WTC11 (cell line): Measurements from ENCODE around the gene FGFRL1. TPM values are rescaled to one million over a fixed set of nuclear protein-coding genes. Genes with fewer than 3 reads are reported as not detected.

Experiments
- ATAC-seq: fragments of 200-7000 bp; cut with Tn5 transposase; 2 replicates; pipeline ENCODE4 v1.10.0; 2021; ENCODE audit warnings: mild to moderate bottlenecking, moderate library complexity
- CTCF ChIA-PET: fragments of 300-600 bp; sonication (Branson Sonifier 250); formaldehyde crosslinking; loops from one replicate; lab custom pipeline; 2021; ENCODE audit warnings: antibody characterized with exemption; lab: Charles Lee
- POLR2A ChIA-PET: fragments of 350-600 bp; sonication (Branson Sonifier 250); formaldehyde crosslinking; loops from one replicate; lab custom pipeline; 2021; ENCODE audit warnings: antibody characterized with exemption; lab: Charles Lee
- DNase-seq: peaks from one replicate; pipeline ENCODE4 v3.0.0; 2021; ENCODE audit warnings: low spot score
- H3K27ac Mint-ChIP-seq: 2 replicates; pipeline ENCODE4 v1.8.0; 2021; ENCODE audit warnings: mixed read lengths
- H3K27me3 Mint-ChIP-seq: 2 replicates; pipeline ENCODE4 v1.8.0; 2021; ENCODE audit warnings: low read depth, mild to moderate bottlenecking, moderate library complexity, mixed read lengths
- H3K36me3 Mint-ChIP-seq: 2 replicates; pipeline ENCODE4 v1.8.0; 2021; ENCODE audit warnings: mixed read lengths
- H3K4me1 Mint-ChIP-seq: 2 replicates; pipeline ENCODE4 v1.8.0; 2022; ENCODE audit warnings: mixed read lengths
- H3K4me3 Mint-ChIP-seq: 2 replicates; pipeline ENCODE4 v1.8.0; 2021; ENCODE audit warnings: mild to moderate bottlenecking, moderate library complexity, mixed read lengths
- H3K9me3 Mint-ChIP-seq: 2 replicates; pipeline ENCODE4 v1.8.0; 2021; ENCODE audit warnings: mixed read lengths
- CREB1 ChIP-seq: sonication (generic); formaldehyde crosslinking; IDR thresholded peaks from 2 replicates; pipeline ENCODE4 v1.8.0; 2023; ENCODE audit warnings: mild to moderate bottlenecking, missing genetic modification reagents
- ETV6 ChIP-seq: sonication (generic); formaldehyde crosslinking; IDR thresholded peaks from 2 replicates; pipeline ENCODE4 v1.8.1; 2022; ENCODE audit warnings: mild to moderate bottlenecking, missing genetic modification reagents
- FOXP1 ChIP-seq: sonication (generic); formaldehyde crosslinking; IDR thresholded peaks from 2 replicates; pipeline ENCODE4 v1.8.0; 2022; ENCODE audit warnings: missing genetic modification reagents, mild to moderate bottlenecking, moderate library complexity, borderline replicate concordance
- GABPB1 ChIP-seq: sonication (generic); formaldehyde crosslinking; IDR thresholded peaks from 2 replicates; pipeline ENCODE4 v1.8.1; 2023; ENCODE audit warnings: mild to moderate bottlenecking, missing genetic modification reagents
- GTF2I ChIP-seq: fragments of 250-450 bp; sonication (Bioruptor Pico); conservative IDR thresholded peaks from 2 replicates; pipeline ENCODE4 v1.4.0; 2021; ENCODE audit warnings: mild to moderate bottlenecking
- IRF2 ChIP-seq: sonication (generic); formaldehyde crosslinking; IDR thresholded peaks from 2 replicates; pipeline ENCODE4 v1.8.0; 2022; ENCODE audit warnings: low read depth, missing genetic modification reagents, borderline replicate concordance
- MLX ChIP-seq: sonication (generic); formaldehyde crosslinking; IDR thresholded peaks from 2 replicates; pipeline ENCODE4 v1.8.1; 2023; ENCODE audit warnings: mild to moderate bottlenecking, missing genetic modification reagents, moderate library complexity
- MXD4 ChIP-seq: fragments of 250-450 bp; sonication (Bioruptor Pico); IDR thresholded peaks from 2 replicates; pipeline ENCODE4 v1.8.0; 2021; ENCODE audit warnings: mild to moderate bottlenecking, moderate library complexity, borderline replicate concordance
- NFATC4 ChIP-seq: fragments of 250-450 bp; sonication (Bioruptor Pico); IDR thresholded peaks from 2 replicates; pipeline ENCODE4 v1.9.0; 2021; ENCODE audit warnings: mild to moderate bottlenecking
- NFYB ChIP-seq: sonication (generic); formaldehyde crosslinking; conservative IDR thresholded peaks from 2 replicates; pipeline ENCODE4 v1.8.0; 2022; ENCODE audit warnings: low read depth, missing genetic modification reagents
- NR1H2 ChIP-seq: sonication (generic); formaldehyde crosslinking; IDR thresholded peaks from 2 replicates; pipeline ENCODE4 v1.9.0; 2021; ENCODE audit warnings: mild to moderate bottlenecking, moderate library complexity, missing genetic modification reagents
- TCF7 ChIP-seq: sonication (generic); formaldehyde crosslinking; IDR thresholded peaks from 2 replicates; pipeline ENCODE4 v1.8.0; 2022; ENCODE audit warnings: mild to moderate bottlenecking, low read depth, missing genetic modification reagents, moderate library complexity
- TEAD1 ChIP-seq: sonication (generic); formaldehyde crosslinking; IDR thresholded peaks from 2 replicates; pipeline ENCODE4 v1.8.0; 2022; ENCODE audit warnings: mild to moderate bottlenecking, missing genetic modification reagents
- ZBTB21 ChIP-seq: sonication (generic); formaldehyde crosslinking; IDR thresholded peaks from 2 replicates; pipeline ENCODE4 v1.8.1; 2023; ENCODE audit warnings: mild to moderate bottlenecking, missing genetic modification reagents, borderline replicate concordance
- ZNF121 ChIP-seq: sonication (generic); formaldehyde crosslinking; IDR thresholded peaks from 2 replicates; pipeline ENCODE4 v1.8.0; 2023; ENCODE audit warnings: missing genetic modification reagents
- ZNF232 ChIP-seq: sonication (generic); formaldehyde crosslinking; IDR thresholded peaks from 2 replicates; pipeline ENCODE4 v1.8.0; 2022; ENCODE audit warnings: mild to moderate bottlenecking, missing genetic modification reagents
- ZNF425 ChIP-seq: fragments of 250-450 bp; sonication (Bioruptor Pico); conservative IDR thresholded peaks from 2 replicates; pipeline ENCODE4 v1.9.0; 2021; ENCODE audit warnings: mild to moderate bottlenecking
- ZNF512 ChIP-seq: sonication (generic); formaldehyde crosslinking; IDR thresholded peaks from 2 replicates; pipeline ENCODE4 v1.8.1; 2022; ENCODE audit warnings: missing genetic modification reagents, borderline replicate concordance
- ZNF532 ChIP-seq: fragments of 250-450 bp; sonication (Bioruptor Pico); IDR thresholded peaks from 2 replicates; pipeline ENCODE4 v1.9.0; 2021; ENCODE audit warnings: mild to moderate bottlenecking, borderline replicate concordance
- total RNA-seq: library from RNA; stranded (reverse); gene quantifications from 3 replicates; pipeline ENCODE4 v1.2.3, GENCODE V29; 2021

The FGFRL1 gene
- total RNA-seq, 1 experiment from 2014 or later = 25.9 TPM

GRCh38 chr4:1026115-1026514, 14.7 kb downstream of the FGFRL1 start:
- H3K9me3 Mint-ChIP-seq = no peaks in the 10 kb centered on the region
- no peaks in the 10 kb centered on the region; the same call in 1 of the 2 replicates for H3K4me1 Mint-ChIP-seq
- ChIA-PET POLR2A (no interaction called here), CTCF (no interaction called here)
- ATAC-seq (peak; percentile 41), DNase-seq (peak; percentile 53)
- no peak overlapping the region for H3K4me3 Mint-ChIP-seq
- peaks cover 12% of the 10 kb centered on the region for H3K36me3 Mint-ChIP-seq
- TF ChIP-seq CREB1 (no peak), TCF7 (CRISPR knock-in tag) (no peak), NFYB (CRISPR knock-in tag) (no peak)
- H3K27ac Mint-ChIP-seq = no peak overlapping the region; the same call in 1 of the 2 replicates
- H3K27me3 Mint-ChIP-seq = no peaks in the 10 kb centered on the region

DNA sequence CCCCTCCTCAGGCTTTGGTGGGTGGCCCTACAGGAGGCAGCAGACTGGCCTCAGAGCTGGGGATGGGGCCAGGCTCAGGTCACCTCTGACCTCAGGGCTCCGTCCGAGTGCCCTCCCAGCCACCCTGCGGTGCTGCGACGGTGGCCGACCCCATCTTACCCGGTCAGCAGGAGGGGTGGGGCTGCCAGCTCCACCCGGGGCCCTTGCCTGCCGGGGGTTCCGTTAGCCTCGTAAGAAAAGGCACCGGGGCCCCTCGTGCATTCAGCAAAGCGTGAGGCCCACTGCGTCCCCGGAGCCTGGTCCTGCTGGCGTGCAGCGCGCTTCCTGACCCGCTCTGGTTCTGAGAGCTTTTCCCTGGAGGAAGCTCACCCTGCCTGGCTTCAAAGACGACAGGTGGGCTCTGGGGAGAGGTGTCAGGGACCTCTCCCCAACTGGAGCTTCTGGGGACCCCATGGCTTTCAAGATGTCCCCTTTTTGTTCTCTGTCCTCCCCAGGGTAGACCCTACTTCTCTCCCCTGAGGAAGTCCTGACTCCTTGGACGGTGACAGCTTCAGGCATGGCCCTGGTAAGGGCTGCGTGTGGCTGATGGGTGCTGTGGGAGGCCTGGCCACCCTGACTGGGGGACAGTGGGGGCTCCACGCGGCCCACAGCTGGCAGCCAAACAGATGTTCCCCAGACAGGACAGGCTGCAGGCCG, 15.9 kb downstream of the FGFRL1 start:
- Mint-ChIP-seq H3K4me3 (no peak overlapping the region), H3K27ac (no peak overlapping the region), H3K9me3 (no peaks in the 10 kb centered on the region), H3K27me3 (no peaks in the 10 kb centered on the region), H3K4me1 (no peaks in the 10 kb centered on the region; the same call in 1 of the 2 replicates), H3K36me3 (peaks cover 12% of the 10 kb centered on the region)
- DNase-seq (no peak), ATAC-seq (no peak)
- ChIA-PET CTCF (interaction anchor here (1.3 kb wide), 1 partner anchor 23 kb away, joined by 3 read pairs; no protein-coding TSS in a partner anchor), POLR2A (interaction anchor here (0.6 kb wide), 1 partner anchor 588 kb away, joined by 3 read pairs; no protein-coding TSS in a partner anchor)
- TF ChIP-seq NR1H2 (CRISPR knock-in tag) (no peak), IRF2 (CRISPR knock-in tag) (no peak), MXD4 (CRISPR knock-in tag) (no peak), ZNF121 (CRISPR knock-in tag) (no peak)

DNA sequence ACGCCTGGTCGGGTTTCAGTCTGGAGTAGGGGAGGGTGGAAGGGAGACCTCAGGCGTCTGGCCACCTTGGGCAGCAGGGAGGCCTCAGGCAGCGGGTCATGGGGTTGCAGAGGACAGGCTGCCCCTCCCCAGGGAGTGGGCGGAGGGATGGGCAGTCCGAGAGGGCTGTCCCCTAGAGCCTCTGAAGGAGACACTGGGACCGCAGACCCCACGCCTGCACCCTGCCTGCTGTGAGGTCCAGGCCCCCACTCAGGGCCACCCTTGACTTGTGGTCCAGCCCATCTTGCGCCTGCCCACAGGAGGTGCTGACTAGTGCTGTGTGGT, 16.5 kb downstream of the FGFRL1 start:
- ChIA-PET POLR2A (no interaction called here), CTCF (interaction anchor here (1.3 kb wide), 1 partner anchor 23 kb away, joined by 3 read pairs; no protein-coding TSS in a partner anchor)
- TF ChIP-seq MLX (CRISPR knock-in tag) (no peak), ZNF512 (CRISPR knock-in tag) (no peak), CREB1 (no peak), FOXP1 (CRISPR knock-in tag) (no peak), TEAD1 (no peak), ZNF425 (CRISPR knock-in tag) (no peak), NR1H2 (CRISPR knock-in tag) (no peak), GABPB1 (CRISPR knock-in tag) (no peak)
- Mint-ChIP-seq H3K36me3 (peaks cover 12% of the 10 kb centered on the region), H3K4me3 (no peak overlapping the region), H3K27me3 (no peaks in the 10 kb centered on the region), H3K4me1 (no peaks in the 10 kb centered on the region; the same call in 1 of the 2 replicates), H3K9me3 (no peaks in the 10 kb centered on the region), H3K27ac (no peak overlapping the region)
- DNase-seq = no peak
- no peak for ATAC-seq

GRCh38 chr4:1028574-1029220, 17.3 kb downstream of the FGFRL1 start:
- DNase-seq (no peak), ATAC-seq (no peak)
- H3K27me3 Mint-ChIP-seq = no peaks in the 10 kb centered on the region
- H3K36me3 Mint-ChIP-seq = peaks cover 12% of the 10 kb centered on the region
- ChIA-PET CTCF (no interaction called here), POLR2A (no interaction called here)
- no peaks in the 10 kb centered on the region; the same call in 1 of the 2 replicates for H3K4me1 Mint-ChIP-seq
- H3K9me3 Mint-ChIP-seq = no peaks in the 10 kb centered on the region
- H3K27ac Mint-ChIP-seq = no peak overlapping the region
- H3K4me3 Mint-ChIP-seq = no peak overlapping the region
- TF ChIP-seq ETV6 (CRISPR knock-in tag) (no peak), GABPB1 (CRISPR knock-in tag) (no peak), GTF2I (CRISPR knock-in tag) (no peak), ZNF532 (CRISPR knock-in tag) (no peak), ZBTB21 (CRISPR knock-in tag) (no peak), ZNF232 (CRISPR knock-in tag) (no peak), NFATC4 (CRISPR knock-in tag) (no peak)
